PC-9 (cell line): ENCODE measurements around the gene MIER1. TPM values are rescaled to one million over a fixed set of nuclear protein-coding genes. Genes with fewer than 3 reads are reported as not detected.

Experiments used
- BruUV-seq: library from RNA; stranded (reverse); fragments of 400-500 nt; replicated peaks from 2 replicates; lab custom pipeline; 2021; lab: Mats Ljungman, UMichigan
- CTCF ChIA-PET: fragments of 300-600 bp; sonication (Branson Sonifier 250); formaldehyde crosslinking; loops from one replicate; lab custom pipeline; 2022; ENCODE audit warnings: antibody characterized with exemption; lab: Charles Lee
- POLR2A ChIA-PET: fragments of 300-600 bp; sonication (Branson Sonifier 250); formaldehyde crosslinking; loops from one replicate; lab custom pipeline; 2022; ENCODE audit warnings: antibody characterized with exemption; ENCODE audit not compliant: unreplicated experiment; lab: Charles Lee
- DNase-seq, 2 experiments: peaks; one replicate each; pipeline versions ENCODE4 v3.0.0 to v3.0.0-alpha.2; 2015 to 2022; ENCODE audit warnings: mixed read lengths in 1 of 2
- H2AFZ ChIP-seq: fragments of 200-600 bp; sonication (generic); 2 replicates; pipeline ENCODE4 v1.8.1; 2017; ENCODE audit warnings: antibody characterized with exemption
- H3F3A ChIP-seq: fragments of 200-600 bp; sonication (generic); 2 replicates; pipeline ENCODE4 v1.8.1; 2017; ENCODE audit warnings: antibody characterized with exemption, mild to moderate bottlenecking, low read depth; ENCODE audit not compliant: insufficient read depth
- H3K27ac ChIP-seq: fragments of 200-600 bp; sonication (generic); 2 replicates; pipeline ENCODE4 v1.6.1; 2016; ENCODE audit warnings: mixed run types
- H3K27me3 ChIP-seq: fragments of 200-600 bp; sonication (generic); 2 replicates; pipeline ENCODE4 v1.6.1; 2016; ENCODE audit warnings: low read depth, mixed run types; ENCODE audit not compliant: insufficient read depth
- H3K36me3 ChIP-seq: fragments of 200-600 bp; sonication (generic); 2 replicates; pipeline ENCODE4 v1.6.1; 2016; ENCODE audit warnings: low read depth, mixed run types
- H3K4me1 ChIP-seq: fragments of 200-600 bp; sonication (generic); replicated peaks from 2 replicates; pipeline ENCODE4 v1.6.1; 2016; ENCODE audit warnings: mixed run types; ENCODE audit not compliant: insufficient read depth
- H3K4me2 ChIP-seq: fragments of 200-600 bp; sonication (generic); 2 replicates; pipeline ENCODE4 v1.6.1; 2017; ENCODE audit warnings: mixed run types
- H3K4me3 ChIP-seq: fragments of 200-600 bp; sonication (generic); 2 replicates; pipeline ENCODE4 v1.6.1; 2016; ENCODE audit warnings: mixed run types
- H3K79me2 ChIP-seq: fragments of 200-600 bp; sonication (generic); 2 replicates; pipeline ENCODE4 v1.6.1; 2017; ENCODE audit warnings: low read depth, mixed run types
- H3K9me2 ChIP-seq: fragments of 200-600 bp; sonication (generic); 2 replicates; pipeline ENCODE4 v1.8.1; 2017; ENCODE audit warnings: mild to moderate bottlenecking; ENCODE audit not compliant: insufficient read depth
- H3K9me3 ChIP-seq: fragments of 200-600 bp; sonication (generic); 2 replicates; pipeline ENCODE4 v1.8.1; 2016; ENCODE audit warnings: low read depth; ENCODE audit not compliant: insufficient read depth
- H4K20me1 ChIP-seq: fragments of 200-600 bp; sonication (generic); 2 replicates; pipeline ENCODE4 v1.8.1; 2017; ENCODE audit not compliant: insufficient read depth
- EZH2 ChIP-seq: fragments of 200-600 bp; sonication (generic); IDR thresholded peaks from 2 replicates; pipeline ENCODE4 v1.8.0; 2017; ENCODE audit warnings: antibody characterized with exemption, low read depth
- intact Hi-C: fragments of 100-400 bp; cut with micrococcal nuclease; formaldehyde crosslinking; loops from one replicate; pipeline ENCODE4 v1.10.0; 2022; ENCODE audit not compliant: unreplicated experiment
- total RNA-seq: library from RNA; stranded (reverse); gene quantifications from 2 replicates; pipeline ENCODE4 v1.2.3, GENCODE V29; 2021
- TF ChIP-seq, protein P1 (sequence below): fragments of 200-600 bp; sonication (generic); conservative IDR thresholded peaks from 2 replicates; pipeline ENCODE4 v1.6.1; 2017; ENCODE audit warnings: mixed run types, antibody characterized with exemption, mild to moderate bottlenecking, moderate library complexity

Gene MIER1
- total RNA-seq, 1 experiment from 2014 or later: 30.4 TPM

DNA sequence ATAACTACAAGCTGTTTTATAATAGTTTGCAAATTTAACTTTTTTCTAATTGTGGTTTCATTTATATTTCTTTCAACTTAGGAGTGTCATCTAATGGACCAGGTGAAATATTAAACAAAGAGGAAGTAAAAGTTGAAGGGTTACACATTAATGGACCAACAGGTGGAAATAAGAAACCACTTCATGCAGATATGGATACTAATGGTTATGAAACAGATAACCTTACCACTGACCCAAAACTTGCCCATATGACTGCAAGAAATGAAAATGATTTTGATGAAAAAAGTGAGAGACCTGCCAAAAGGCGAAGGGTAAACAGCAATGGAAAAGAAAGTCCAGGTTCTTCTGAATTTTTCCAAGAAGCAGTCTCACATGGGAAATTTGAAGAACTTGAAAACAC, 59.7 kb downstream of the MIER1 start:
- peaks cover 6% of the 10 kb centered on the region for H4K20me1 ChIP-seq
- H3F3A ChIP-seq: 0 out of 2 replicates have a peak, but pooled peaks cover 4% of the 10 kb centered on the region
- no peaks in the 10 kb centered on the region for H3K79me2 ChIP-seq
- H3K36me3 ChIP-seq: peaks cover 7% of the 10 kb centered on the region; the same call in 1 of the 2 replicates
- ChIA-PET POLR2A (no interaction called here), CTCF (no interaction called here)
- no peak overlapping the region for H3K27ac ChIP-seq
- H3K27me3 ChIP-seq: no peaks in the 10 kb centered on the region
- intact Hi-C loops: no loop called here
- BruUV-seq: no TSS peak
- H2AFZ ChIP-seq: no peak overlapping the region
- DNase-seq: no peak
- no peak overlapping the region for H3K4me3 ChIP-seq
- H3K4me2 ChIP-seq: no peak overlapping the region
- no peaks in the 10 kb centered on the region for H3K4me1 ChIP-seq
- no peaks in the 10 kb centered on the region for H3K9me2 ChIP-seq
- no peaks in the 10 kb centered on the region for H3K9me3 ChIP-seq
- TF ChIP-seq, protein P1, sequence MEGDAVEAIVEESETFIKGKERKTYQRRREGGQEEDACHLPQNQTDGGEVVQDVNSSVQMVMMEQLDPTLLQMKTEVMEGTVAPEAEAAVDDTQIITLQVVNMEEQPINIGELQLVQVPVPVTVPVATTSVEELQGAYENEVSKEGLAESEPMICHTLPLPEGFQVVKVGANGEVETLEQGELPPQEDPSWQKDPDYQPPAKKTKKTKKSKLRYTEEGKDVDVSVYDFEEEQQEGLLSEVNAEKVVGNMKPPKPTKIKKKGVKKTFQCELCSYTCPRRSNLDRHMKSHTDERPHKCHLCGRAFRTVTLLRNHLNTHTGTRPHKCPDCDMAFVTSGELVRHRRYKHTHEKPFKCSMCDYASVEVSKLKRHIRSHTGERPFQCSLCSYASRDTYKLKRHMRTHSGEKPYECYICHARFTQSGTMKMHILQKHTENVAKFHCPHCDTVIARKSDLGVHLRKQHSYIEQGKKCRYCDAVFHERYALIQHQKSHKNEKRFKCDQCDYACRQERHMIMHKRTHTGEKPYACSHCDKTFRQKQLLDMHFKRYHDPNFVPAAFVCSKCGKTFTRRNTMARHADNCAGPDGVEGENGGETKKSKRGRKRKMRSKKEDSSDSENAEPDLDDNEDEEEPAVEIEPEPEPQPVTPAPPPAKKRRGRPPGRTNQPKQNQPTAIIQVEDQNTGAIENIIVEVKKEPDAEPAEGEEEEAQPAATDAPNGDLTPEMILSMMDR: no peak
- TF ChIP-seq EZH2: no peak

DNA sequence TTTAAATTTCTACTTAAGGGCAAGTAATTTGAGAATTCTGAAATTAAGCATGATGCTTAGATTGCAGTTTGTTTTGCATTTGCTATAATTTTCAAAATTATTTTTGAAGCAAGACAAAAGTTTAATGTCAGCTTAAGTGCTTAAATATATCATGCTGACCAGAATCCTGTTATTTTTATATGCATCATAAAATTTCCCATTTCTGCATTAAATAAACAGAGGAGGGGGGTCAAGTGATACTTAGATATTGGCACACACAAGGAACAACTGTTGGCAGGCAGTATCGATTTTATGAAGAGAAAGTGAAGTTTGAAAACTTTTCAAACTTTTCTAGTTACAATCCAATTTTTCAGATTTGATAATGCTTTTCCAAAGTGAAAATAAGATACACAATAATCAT, 61.0 kb downstream of the MIER1 start:
- POLR2A ChIA-PET: no interaction called here
- Histone ChIP-seq H4K20me1 (peaks cover 2% of the 10 kb centered on the region; the same call in 1 of the 2 replicates), H3F3A (no peaks in the 10 kb centered on the region), H3K9me2 (no peaks in the 10 kb centered on the region), H3K79me2 (no peaks in the 10 kb centered on the region), H3K27ac (no peak overlapping the region), H2AFZ (no peak overlapping the region), H3K4me1 (no peaks in the 10 kb centered on the region), H3K36me3 (peaks cover 7% of the 10 kb centered on the region; the same call in 1 of the 2 replicates), H3K27me3 (no peaks in the 10 kb centered on the region), H3K4me2 (no peak overlapping the region), H3K4me3 (no peak overlapping the region), H3K9me3 (no peaks in the 10 kb centered on the region)
- TF ChIP-seq EZH2: no peak
- TF ChIP-seq, protein P1: no peak
- BruUV-seq: no TSS peak
- CTCF ChIA-PET: no interaction called here
- DNase-seq: no peak
- intact Hi-C loops: no loop called here

DNA sequence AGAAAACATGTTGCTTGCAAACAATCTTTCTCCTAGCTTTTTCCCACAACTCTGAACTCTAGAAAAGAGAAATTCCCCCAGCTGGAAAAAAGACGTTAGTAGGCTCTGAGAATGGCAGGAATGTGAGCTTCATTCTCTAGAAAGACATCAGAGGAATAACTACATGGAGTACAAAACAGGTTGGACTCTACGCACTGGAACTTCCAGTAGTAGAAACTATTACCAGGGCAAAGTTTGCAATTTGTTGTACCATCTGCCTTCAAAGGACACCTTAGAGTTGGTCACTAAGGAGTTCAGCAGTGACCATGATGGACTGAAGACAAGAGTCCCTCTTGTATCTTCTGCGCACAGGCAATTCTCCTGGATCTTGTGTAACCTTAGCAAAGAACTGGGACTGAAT, 68.3 kb downstream of the MIER1 start:
- Histone ChIP-seq H3K79me2 (no peaks in the 10 kb centered on the region), H3K9me2 (no peaks in the 10 kb centered on the region), H3K36me3 (no peaks in the 10 kb centered on the region), H3K9me3 (no peaks in the 10 kb centered on the region), H3K4me1 (no peaks in the 10 kb centered on the region), H3K27me3 (no peaks in the 10 kb centered on the region), H4K20me1 (no peaks in the 10 kb centered on the region; the same call in 1 of the 2 replicates), H3K27ac (no peak overlapping the region), H2AFZ (no peak overlapping the region), H3F3A (no peaks in the 10 kb centered on the region), H3K4me3 (no peak overlapping the region), H3K4me2 (no peak overlapping the region)
- ChIA-PET CTCF (no interaction called here), POLR2A (no interaction called here)
- no TSS peak for BruUV-seq
- intact Hi-C loops: loop anchor here (10.0 kb wide), 1 partner anchor 228 kb away; no protein-coding TSS in a partner anchor
- TF ChIP-seq, protein P1: no peak
- no peak for TF ChIP-seq EZH2
- DNase-seq: no peak
